Activated CD4-positive, alpha-beta T cell treated with anti-CD3 and anti-CD28 coated beads, Interleukin-2, Interleukin-4, amounts not matched to agents 100 ng/mL and 50 ng/mL, durations not matched to agents 16 hours and 8 hours (primary cell): Measurements from ENCODE around the gene TAP1.
"Not testable (repeated sequence)": the region's sequence is repeated elsewhere in the genome, so short reads cannot be mapped to it uniquely, and the experiment has no call there.

Experiments
- DNase-seq: peaks from one replicate; pipeline ENCODE4 v3.0.0-alpha.2; 2020; ENCODE audit warnings: low spot score

The TAP1 gene

DNA sequence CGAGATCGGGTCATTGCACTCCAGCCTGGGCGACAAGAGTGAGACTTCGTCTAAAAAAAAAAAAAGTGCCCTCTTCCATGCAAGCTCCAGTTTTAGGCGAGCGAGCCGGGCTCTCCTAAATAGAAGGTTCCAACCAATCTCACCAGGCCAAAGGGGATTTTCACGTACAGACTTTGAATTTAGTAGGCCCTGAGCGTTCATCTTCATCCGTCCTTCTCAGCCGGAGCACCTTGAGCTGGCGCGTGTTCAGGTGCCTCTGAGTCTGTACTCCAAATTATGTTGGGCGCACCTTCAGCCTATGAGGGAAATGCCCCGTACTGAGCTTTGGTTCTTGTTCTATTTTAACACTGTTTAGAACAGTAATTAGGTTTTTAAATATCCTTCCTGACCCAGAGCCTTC lies 14.1 kb downstream of the TAP1 start:
- no peak for DNase-seq

DNA sequence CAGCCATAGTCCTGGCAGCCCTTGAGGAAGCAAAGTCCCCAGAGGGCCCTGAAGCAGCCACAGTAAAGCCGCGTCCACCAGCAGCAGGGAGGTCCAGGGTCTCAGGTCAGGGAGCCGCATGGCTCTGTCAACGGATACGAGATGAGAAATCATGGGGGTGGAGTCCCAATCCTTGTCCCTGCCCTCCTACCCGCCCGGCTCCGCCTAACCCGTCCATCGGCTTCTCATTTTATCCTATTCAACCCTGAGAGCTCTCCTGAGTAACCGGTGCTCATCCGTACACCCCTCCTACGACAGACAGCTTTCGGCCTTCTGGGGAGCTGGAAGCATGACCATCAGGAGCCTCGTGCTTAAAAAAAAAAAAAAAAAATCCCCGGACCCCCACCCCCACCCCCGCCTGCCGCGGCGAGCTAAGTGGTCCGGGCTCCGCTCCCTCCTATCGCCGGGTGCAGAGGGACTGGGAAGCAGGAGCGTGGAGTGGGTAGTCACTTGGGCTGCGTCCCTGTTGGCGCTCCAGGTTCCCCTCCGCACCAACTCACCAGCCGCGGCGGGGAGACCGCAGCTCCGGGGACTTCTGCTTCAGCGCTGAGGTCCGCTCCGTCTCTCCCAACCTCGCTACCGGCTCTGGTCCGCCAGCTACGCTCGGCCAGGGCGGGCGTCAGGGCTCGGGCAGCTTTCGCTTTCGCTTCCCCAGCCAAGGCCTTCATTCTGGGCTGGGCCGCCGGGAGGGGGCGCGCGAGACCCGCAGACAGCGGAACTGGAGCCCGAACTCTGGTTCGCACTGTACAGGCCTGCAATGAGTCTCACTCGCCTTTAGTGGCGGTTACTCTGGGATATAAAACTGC lies 15.2 kb downstream of the TAP1 start, which contains the start of gene TAP2:
TAP2 (minus strand) TSS at position 626 of the 845 bp plus-strand sequence; CDS start at position 120, 506 bp downstream.
- peak; percentile 98 for DNase-seq

DNA sequence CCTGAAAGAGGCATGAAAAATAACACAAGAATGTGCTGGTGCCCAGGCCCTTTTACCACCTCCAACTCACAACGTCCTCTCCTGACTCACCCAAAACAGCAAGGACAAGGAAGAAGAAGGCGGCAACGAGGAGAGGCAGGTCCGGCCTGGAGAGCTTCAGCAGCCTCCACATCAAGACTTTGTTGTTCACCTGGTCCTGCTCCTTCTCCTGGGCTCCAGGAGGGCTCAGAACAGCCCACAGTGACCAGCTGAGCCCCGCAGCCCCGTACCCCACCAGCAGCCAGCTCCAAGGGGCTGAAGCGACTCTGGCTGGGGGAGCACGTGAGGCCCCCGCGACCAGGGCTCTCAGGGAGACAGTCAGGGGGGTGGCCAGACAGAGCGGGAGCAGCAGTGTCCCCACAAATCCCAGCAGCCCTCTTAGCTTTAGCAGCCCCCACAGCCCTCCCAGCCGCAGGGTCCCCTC lies 15.8 kb downstream of the TAP1 start:
- DNase-seq: no peak

DNA sequence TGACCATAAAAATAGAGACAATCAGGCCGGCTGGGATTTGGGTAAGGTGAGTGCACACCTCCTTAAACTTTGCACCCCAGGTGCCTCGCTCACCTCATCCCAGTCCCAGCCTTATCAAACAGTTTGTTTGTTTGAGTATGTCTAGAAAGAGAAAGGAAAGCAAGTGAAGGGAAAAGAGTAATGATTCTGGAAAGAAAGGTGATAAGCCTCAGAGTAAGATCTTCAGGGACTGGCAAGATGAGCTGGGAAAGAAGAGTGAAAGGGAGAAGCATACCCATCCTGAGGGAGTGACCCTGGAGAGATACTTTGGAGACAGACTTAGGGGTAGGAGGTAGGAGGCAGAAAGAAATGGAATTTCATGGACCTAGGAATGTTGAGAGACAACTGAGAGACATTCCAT lies 16.6 kb downstream of the TAP1 start:
- no peak for DNase-seq

DNA sequence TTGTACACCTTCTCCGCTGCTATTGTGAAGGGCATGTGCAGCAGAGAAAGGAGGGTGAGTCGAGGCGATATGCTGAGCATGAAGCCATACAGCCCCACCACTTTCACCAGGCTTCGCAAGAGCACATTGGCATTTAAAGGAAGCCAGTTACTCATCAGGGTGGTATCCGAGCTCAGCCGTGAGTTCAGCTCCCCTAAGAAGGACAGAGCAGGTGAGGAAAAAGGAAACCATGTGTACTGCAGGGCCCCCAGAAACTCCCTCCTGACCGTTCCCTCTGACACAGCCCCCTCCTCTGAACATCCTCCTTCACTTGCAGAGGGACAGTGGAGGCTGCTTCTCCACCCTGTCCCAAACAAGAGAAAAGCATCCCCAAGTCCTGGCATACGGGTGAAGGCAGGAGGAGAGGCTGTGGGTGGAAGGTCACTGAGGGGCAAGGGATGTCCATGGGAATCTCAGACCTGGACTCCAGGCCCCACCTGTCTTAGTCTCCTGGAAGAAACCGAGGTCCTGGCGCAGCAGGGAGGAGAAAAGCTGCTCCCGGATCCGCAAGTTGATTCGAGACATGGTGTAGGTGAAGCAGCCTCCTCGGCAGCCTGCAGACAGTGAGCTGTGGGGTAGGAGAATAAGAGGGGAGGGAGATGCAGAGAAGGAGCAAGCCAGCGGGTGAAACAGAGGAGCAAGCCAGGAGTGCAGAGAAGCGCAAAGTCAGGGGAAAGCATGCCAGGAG lies 18.2 kb downstream of the TAP1 start:
- no peak for DNase-seq

DNA sequence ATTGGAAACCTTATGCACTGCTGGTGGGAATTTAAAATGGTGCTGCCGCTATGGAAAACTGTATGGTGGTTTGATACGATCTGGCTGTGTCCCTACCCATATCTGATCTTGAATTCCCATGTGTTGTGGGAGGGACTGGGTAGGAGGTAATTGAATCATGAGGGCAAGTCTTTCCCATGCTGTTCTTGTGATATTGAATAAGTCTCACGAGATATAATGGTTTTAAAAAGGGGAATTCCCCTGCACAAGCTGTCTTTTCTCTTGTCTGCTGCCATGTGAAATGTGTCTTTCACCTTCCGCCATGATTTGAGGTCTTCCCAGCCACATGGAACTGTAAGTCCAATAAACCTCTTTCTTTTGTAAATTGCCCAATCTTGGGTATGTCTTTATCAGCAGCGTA lies 19.8 kb downstream of the TAP1 start:
- DNase-seq: no peak

DNA sequence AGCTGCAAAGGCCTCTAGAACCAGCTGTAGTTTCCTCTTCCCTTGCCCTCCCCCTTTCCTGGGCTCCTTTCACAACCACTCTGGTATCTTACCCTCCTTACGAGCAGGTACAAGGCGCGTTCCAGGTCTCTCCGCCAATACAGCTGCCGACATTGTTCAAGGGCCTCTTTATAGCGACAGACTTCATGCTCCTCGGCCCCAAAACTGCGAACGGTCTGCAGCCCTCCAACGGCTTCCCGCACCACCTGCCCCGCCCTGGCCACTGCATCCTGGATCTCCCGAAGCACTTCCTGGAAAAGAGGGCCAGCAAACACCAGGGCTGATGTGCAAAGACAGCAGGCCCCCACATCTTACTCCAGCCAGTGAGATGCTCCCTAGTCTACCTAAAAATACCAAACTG lies 21.0 kb downstream of the TAP1 start:
- no peak for DNase-seq

DNA sequence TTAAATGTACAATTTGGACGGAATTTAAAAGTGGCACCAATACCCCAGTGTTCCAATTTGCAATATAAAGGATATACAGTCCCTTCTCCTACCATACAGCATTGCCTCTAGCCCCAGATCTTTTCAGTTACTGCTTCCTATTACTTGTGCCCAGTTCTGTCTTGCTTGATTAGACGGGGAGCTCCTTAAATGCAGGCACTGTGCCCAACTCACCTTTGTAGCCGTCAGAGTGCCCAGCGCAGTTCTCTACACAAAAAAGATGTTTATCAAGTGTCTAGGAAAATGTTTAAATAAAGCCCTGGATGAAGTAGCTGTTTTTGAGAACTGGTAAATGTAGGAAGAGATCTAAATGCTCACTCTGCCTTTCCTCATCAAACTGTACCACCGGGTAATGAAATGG lies 22.6 kb downstream of the TAP1 start:
- DNase-seq: no peak

DNA sequence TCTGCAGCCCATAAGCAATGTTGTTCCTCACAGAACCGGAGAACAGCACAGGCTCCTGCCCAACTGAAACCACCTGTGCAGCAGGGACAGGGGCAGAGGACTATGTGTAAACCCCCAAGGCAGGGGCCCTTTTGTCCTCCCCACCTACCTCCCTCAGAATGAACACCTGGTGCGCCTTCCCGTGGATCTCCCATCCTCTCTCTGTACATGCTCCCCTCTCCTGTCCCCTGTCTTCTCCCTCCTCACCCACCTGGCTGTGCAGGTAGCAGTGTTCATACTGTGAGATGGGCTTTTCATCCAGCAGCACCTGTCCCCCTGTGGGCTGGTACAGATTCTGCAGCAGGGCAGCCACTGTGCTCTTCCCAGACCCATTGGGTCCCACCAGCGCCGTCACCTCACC lies 23.5 kb downstream of the TAP1 start:
- DNase-seq: no peak

DNA sequence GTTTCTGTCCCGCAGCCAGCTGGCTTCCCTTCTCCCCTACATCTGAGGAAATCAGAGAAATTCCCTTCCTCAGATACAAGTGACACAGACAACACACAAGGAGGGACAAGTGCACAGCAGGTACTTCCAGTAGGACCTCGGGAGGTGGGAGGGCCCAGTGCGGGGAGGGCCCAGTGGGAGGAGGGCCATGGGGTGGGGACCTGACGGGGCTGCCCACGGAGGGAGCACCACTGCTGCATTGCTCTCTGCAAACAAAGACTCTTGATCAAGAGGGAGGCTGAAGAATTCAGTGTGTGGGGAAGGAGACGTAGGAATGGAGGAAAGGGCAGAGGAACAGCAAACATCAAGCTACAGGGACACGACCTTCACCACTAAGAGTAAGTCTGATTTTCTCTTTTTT lies 24.0 kb downstream of the TAP1 start:
- DNase-seq: no peak

DNA sequence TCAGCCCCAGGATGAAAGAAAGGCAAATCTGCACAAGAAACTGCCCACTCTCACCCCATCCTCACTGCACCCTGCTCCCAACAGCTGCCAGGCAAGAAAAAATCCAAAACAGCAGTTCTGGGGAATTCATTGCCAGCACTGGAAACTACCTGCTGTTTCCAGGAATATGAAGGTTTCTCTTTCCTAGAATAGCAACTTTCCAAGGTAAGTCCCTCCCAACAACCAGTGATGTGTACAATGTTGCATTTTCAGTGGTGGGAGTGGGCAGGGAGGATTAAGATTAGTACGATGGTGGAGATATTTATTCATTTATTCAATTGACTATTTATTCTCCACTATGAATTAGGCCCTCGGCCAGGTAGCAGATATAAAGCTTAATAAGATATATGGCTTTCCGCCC lies 26.5 kb downstream of the TAP1 start:
- DNase-seq: no peak

DNA sequence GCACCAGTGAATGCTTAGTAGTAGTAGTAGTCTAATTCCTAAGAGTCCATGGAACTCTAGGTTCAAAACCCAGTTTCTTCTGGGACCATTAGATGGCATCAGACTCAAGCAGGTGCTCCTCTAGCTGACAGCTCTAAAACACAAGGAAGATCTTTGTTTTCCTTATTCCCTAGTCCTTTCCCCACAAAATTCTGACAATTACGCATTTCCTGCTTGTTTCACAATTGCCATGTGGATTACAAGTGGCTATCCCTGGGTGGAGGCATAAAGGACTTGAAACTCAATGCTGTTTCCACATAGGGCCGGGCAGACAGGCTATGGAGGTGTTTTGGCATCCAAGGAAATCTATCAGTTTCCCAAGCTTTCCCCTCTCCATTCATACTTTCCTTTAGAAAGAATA lies 27.5 kb downstream of the TAP1 start:
- DNase-seq: no peak

DNA sequence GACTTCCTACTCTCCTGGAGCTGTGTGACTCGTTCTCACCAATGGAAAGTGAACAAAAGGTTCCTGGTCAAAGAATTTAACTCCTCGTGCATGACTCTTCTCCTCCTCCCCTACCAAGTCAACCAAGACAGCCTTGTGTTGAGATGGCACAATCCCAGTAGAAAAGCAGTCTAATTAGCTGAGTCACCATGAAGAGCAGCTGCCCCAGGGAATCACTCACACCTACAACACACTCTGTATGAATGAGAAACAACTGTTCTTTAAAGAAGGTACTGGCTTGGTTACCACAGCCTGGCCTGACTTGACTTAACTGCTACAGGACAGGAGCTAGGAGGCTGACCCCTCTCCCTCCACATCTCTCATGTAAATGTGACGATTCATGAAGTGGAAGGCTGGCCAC lies 33.8 kb downstream of the TAP1 start:
- DNase-seq: no peak

DNA sequence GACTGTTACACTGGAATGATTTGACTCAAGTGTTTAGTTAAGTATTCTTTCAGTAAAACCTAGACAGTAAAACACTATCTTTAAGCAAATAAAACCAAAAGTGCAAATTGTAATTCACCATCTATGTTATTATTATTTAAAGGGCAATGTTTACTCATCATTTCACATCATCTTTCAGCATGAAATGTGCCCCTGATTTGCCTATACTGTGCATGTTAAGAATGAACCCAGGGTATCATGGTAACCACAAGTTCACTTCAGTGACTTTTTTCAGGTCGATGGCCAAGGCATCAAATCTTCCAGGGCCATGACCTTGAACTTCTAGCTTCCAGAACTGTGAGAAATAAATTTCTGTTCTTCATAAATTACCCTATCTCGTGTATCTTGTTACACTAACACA lies 34.6 kb downstream of the TAP1 start:
- no peak for DNase-seq

DNA sequence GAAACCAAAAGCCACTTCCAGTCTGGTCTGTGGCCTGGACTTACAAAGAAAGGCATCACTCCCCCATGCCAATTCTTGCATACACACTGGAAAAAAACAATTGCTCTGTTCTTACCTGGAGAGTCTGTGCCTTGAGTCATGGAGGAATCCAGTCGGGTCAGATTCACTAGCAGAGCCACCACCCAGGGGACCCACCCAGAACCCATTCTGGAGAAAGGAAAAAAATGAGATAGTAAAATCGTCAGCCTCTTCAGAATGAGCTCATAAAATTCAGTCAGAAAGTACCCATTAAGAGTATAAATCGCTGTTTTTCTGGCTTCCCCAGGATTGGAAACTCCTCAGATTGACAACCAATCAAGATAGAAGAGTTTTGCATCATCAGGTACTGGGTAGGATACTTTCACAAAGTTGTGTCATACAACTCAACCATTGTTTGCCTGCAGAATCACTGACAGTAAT lies 36.7 kb downstream of the TAP1 start, which contains the start of gene HLA-DOB:
HLA-DOB (minus strand) TSS at position 257 of the 459 bp plus-strand sequence; CDS start at position 206, 51 bp downstream.
- peak; percentile 37 for DNase-seq

DNA sequence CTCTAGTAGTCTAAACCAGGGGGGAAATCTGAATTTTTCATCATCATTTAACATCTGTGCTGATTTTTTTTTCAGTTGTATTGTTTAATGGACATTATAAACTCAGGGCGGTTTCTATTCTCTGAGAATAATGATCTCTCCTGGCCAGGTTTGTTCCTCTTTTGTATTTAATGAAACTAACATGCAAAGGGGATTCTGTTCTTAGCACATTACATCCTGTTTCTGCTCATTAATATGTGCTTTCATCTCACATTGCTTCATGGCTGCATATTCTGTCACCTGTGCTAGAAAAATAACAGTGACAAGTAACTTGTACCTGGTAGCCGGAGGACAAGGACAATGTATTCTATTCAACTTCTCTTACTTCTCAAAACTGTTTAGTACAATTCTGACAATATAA lies 37.5 kb downstream of the TAP1 start:
- DNase-seq: no peak

DNA sequence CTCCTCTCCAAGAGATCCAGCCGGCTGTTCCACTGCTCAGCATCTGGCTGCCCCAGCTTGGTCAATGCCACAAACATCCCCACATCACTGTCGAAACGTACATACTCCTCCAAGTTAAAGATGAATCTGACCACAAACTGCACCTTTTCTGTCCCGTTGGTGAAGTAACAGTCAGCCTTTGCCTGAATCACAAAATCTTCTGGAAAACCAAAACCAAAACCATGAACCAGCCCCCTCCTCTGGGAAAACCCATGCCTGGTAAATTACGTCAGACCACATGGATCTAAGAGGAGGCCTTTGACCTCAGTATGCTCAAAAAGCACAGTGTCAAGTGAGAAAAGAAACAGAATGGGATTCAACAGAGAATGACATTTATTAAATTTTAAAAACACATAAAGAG lies 38.4 kb downstream of the TAP1 start:
- DNase-seq: no peak

DNA sequence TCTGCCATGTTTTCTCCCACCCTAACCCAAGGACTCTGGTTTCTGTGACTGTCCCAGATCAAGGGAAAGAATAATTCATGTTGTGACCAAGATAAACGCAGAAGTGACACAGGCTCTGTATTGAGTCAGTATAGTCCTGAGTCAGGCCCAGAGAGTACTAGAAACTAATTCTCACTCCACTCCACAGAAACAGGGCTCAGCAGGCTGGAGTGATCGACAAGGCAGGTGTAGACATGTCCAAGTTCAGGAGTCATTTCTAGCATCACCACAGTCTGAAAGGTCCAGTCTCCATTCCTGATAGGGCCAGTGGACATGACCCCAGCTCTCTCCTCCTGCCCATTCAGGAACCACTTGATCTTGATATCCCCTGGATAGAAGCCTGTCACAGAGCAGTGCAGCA lies 39.4 kb downstream of the TAP1 start:
- DNase-seq: no peak

DNA sequence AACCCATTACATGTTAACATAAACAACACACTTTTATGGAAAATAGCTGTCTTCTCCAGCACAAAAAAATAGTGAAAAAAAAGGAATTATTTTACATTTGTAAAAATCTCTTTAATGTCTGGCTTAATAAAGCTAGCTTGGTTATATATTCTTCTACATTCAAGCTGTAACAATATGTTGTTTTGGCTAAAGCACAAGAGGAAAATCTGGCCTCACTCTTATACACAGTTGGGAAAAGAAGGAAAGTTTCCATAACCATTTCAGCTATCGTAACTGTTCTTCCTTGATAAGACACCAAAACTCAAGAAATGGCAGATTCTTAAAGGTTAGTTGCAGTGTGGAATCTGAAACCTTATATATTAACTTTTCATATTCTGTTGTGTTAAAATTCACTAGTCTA lies 44.3 kb downstream of the TAP1 start:
- DNase-seq: no peak

DNA sequence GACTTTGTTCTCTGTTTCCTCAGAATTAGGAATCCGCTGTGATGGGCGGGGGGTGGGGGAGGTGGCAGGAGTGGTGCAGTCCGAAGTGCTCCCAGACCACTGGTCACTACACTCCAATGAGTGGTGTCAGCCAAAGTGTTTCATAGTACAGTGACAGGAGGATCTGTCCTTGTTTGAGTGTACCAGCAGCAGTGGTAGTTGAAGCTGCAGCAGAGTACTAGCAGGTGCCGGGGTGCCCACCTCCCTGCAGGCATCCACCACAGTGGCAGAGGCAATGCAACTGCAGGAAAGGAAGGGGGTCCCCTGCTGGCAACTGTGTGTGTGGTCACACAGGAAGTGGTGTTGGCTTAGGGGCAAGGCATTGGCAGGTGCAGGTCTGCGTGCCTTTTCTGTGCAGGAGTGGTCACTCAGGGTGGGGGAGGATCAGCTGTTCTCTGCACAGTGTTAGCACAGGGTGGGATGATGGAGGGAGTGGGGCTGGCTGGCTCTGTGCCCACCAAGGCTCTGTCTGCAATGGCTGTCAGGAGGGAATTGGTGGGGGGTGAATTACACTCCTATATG lies 46.4 kb downstream of the TAP1 start:
- no peak for DNase-seq

DNA sequence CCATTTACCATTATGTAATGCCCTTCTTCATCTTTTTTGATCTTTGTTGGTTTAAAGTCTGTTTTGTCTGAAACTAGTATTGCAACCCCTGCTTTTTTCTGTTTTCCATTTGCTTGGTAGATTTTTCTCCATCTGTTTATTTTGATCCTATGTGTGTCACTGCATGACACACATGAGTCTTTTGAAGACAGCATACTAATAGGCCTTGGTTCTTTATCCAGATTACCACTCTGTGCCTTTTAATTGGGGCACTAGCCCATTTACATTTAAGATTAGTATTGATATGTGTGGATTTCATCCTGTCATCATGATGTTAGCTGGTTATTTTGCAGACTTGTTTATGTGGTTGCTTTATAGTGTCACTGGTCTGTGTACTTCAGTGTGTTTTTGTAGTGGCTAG lies 48.1 kb downstream of the TAP1 start:
- not testable (repeated sequence) for DNase-seq

DNA sequence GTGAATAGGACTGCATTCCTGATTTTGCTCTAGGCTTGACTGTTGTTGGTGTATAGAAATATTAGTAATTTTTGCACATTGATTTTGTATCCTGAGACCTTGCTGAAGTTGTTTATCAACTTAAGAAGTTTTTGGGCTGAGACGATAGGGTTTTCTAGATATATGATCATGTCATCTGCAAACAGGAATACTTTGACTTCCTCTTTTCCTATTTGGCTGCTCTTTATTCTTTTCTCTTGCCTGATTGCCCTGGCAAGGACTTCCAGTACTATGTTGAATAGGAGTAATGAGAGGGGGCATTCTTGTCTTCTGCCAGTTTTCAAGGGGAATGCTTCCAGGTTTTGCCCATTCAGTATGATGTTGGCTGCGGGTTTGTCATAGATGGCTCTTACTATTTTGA lies 50.1 kb downstream of the TAP1 start:
- DNase-seq: no peak

DNA sequence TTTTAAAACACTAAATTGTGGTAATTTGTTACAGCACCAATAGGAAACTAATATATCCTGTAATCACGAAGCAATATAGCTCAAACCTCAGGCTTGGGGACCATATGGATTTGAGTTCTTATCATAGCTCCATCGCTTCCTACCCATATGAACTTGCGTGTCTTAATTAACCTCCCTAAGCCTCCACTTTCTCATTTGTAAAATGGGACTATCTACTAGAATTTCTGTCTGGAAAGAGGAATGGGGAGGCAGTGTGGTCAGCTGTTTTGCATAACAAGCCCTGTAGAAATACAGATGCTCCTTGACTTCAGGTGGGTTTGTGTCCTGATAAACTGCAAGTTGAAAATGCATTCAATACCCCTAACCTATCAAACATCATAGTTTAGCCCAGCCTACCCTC lies 53.8 kb downstream of the TAP1 start:
- DNase-seq: no peak
